Measurements from ENCODE around the gene ZNF195. TPM values are rescaled to one million over a fixed set of nuclear protein-coding genes. Genes with fewer than 3 reads are reported as not detected.
"Not testable (repeated sequence)": the region's sequence is repeated elsewhere in the genome, so short reads cannot be mapped to it uniquely, and the experiment has no call there.

Gene ZNF195
- 15.7 and 16.8 TPM in 2 replicates for total RNA-seq
- 11.3 and 16.5 TPM in 2 replicates for polyA plus RNA-seq
- 8.9 and 9.1 TPM in 2 replicates for polyA plus RNA-seq (2012)
- polyA minus RNA-seq (ENCODE audit: low replicate concordance): 8.6 and 32.2 TPM in 2 replicates

GRCh38 chr11:3378426-3379423, at the start of gene ZNF195:
Gene ZNF195, minus strand, starts transcription at chr11:3379146. Its CDS starts 106 bp downstream, at chr11:3379040.
- no peaks in the 10 kb centered on the region for H4K20me1 ChIP-seq (ENCODE audit: control insufficient read depth, extremely low read depth, insufficient read depth, low read length)
- no peaks in the 10 kb centered on the region for H3K9me3 ChIP-seq (ENCODE audit: control insufficient read depth, insufficient read depth, low read depth, low read length)
- H2AFZ ChIP-seq (ENCODE audit: low read length): peak within 1 kb of the TSS; percentile 61
- H3K4me1 ChIP-seq (ENCODE audit: control insufficient read depth, extremely low read depth, insufficient read depth, low read length): peaks cover 2% of the 10 kb centered on the region
- peaks cover 37% of the 10 kb centered on the region for H3K79me2 ChIP-seq (ENCODE audit: control insufficient read depth, insufficient read depth, low read length)
- no peaks in the 10 kb centered on the region for H3K36me3 ChIP-seq (ENCODE audit: control insufficient read depth, insufficient read depth, low read length)
- peak within 1 kb of the TSS; percentile 68 to 97 (median 85) for H3K4me3 ChIP-seq (replicated peaks in 1 of 4; ENCODE audit: control extremely low read depth in 1 of 4, insufficient read depth in 1 of 4, low read depth in 3 of 4, low read length in 4 of 4)
- H3K27me3 ChIP-seq (ENCODE audit: control insufficient read depth, insufficient read depth, low read length): no peaks in the 10 kb centered on the region
- H3K4me2 ChIP-seq (ENCODE audit: extremely low read depth, insufficient read depth, low read length): peak within 1 kb of the TSS; percentile 79
- TF ChIP-seq CTCF (conservative IDR thresholded peaks at IDR 0.05 in 1 of 2, IDR thresholded peaks at IDR 0.05 in 1 of 2; ENCODE audit: low read depth in 1 of 2, low read length in 2 of 2) (no peak), EZH2 (IDR thresholded peaks at IDR 0.05; ENCODE audit: low read length, missing control alignments) (no peak)
- peak within 1 kb of the TSS; percentile 83 for H3K27ac ChIP-seq (ENCODE audit: insufficient read depth, low read length)
- H3K9ac ChIP-seq (ENCODE audit: insufficient read depth, low read length): peak within 1 kb of the TSS; percentile 92
- peak; percentile 90 to 92 for DNase-seq (ENCODE audit: low read depth in 2 of 2)

- not testable (repeated sequence) for H3K4me1 ChIP-seq (ENCODE audit: control insufficient read depth, extremely low read depth, insufficient read depth, low read length); H2AFZ ChIP-seq (ENCODE audit: low read length); DNase-seq (ENCODE audit: low read depth in 2 of 2); H3K4me2 ChIP-seq (ENCODE audit: extremely low read depth, insufficient read depth, low read length); H3K36me3 ChIP-seq (ENCODE audit: control insufficient read depth, insufficient read depth, low read length); H3K9ac ChIP-seq (ENCODE audit: insufficient read depth, low read length); H3K27me3 ChIP-seq (ENCODE audit: control insufficient read depth, insufficient read depth, low read length); H3K27ac ChIP-seq (ENCODE audit: insufficient read depth, low read length); H4K20me1 ChIP-seq (ENCODE audit: control insufficient read depth, extremely low read depth, insufficient read depth, low read length); H3K4me3 ChIP-seq (replicated peaks in 1 of 4; ENCODE audit: control extremely low read depth in 1 of 4, insufficient read depth in 1 of 4, low read depth in 3 of 4, low read length in 4 of 4); H3K9me3 ChIP-seq (ENCODE audit: control insufficient read depth, insufficient read depth, low read depth, low read length); H3K79me2 ChIP-seq (ENCODE audit: control insufficient read depth, insufficient read depth, low read length)
Measured at GRCh38 chr11:3428076-3428475, 49.1 kb upstream of the ZNF195 start.

GRCh38 chr11:3426541-3426940, 47.6 kb upstream of the ZNF195 start:
- not testable (repeated sequence) for H3K79me2 ChIP-seq (ENCODE audit: control insufficient read depth, insufficient read depth, low read length); H4K20me1 ChIP-seq (ENCODE audit: control insufficient read depth, extremely low read depth, insufficient read depth, low read length); H3K9me3 ChIP-seq (ENCODE audit: control insufficient read depth, insufficient read depth, low read depth, low read length); H3K27me3 ChIP-seq (ENCODE audit: control insufficient read depth, insufficient read depth, low read length); H3K9ac ChIP-seq (ENCODE audit: insufficient read depth, low read length); H3K36me3 ChIP-seq (ENCODE audit: control insufficient read depth, insufficient read depth, low read length); H3K4me3 ChIP-seq (replicated peaks in 1 of 4; ENCODE audit: control extremely low read depth in 1 of 4, insufficient read depth in 1 of 4, low read depth in 3 of 4, low read length in 4 of 4); DNase-seq (ENCODE audit: low read depth in 2 of 2); H2AFZ ChIP-seq (ENCODE audit: low read length); H3K4me1 ChIP-seq (ENCODE audit: control insufficient read depth, extremely low read depth, insufficient read depth, low read length); H3K27ac ChIP-seq (ENCODE audit: insufficient read depth, low read length); H3K4me2 ChIP-seq (ENCODE audit: extremely low read depth, insufficient read depth, low read length)

GRCh38 chr11:3423928-3424327, 45.0 kb upstream of the ZNF195 start:
- not testable (repeated sequence) for H3K4me3 ChIP-seq (replicated peaks in 1 of 4; ENCODE audit: control extremely low read depth in 1 of 4, insufficient read depth in 1 of 4, low read depth in 3 of 4, low read length in 4 of 4); H3K27me3 ChIP-seq (ENCODE audit: control insufficient read depth, insufficient read depth, low read length); H3K79me2 ChIP-seq (ENCODE audit: control insufficient read depth, insufficient read depth, low read length); DNase-seq (ENCODE audit: low read depth in 2 of 2); H3K9ac ChIP-seq (ENCODE audit: insufficient read depth, low read length); H4K20me1 ChIP-seq (ENCODE audit: control insufficient read depth, extremely low read depth, insufficient read depth, low read length); H3K4me2 ChIP-seq (ENCODE audit: extremely low read depth, insufficient read depth, low read length); H3K27ac ChIP-seq (ENCODE audit: insufficient read depth, low read length); H3K36me3 ChIP-seq (ENCODE audit: control insufficient read depth, insufficient read depth, low read length); H3K4me1 ChIP-seq (ENCODE audit: control insufficient read depth, extremely low read depth, insufficient read depth, low read length); H3K9me3 ChIP-seq (ENCODE audit: control insufficient read depth, insufficient read depth, low read depth, low read length); H2AFZ ChIP-seq (ENCODE audit: low read length)

GRCh38 chr11:3423138-3423731, 44.3 kb upstream of the ZNF195 start:
- peak overlapping the region; percentile 53 for H3K9ac ChIP-seq (ENCODE audit: insufficient read depth, low read length)
- not testable (repeated sequence) for H3K36me3 ChIP-seq (ENCODE audit: control insufficient read depth, insufficient read depth, low read length); H3K27me3 ChIP-seq (ENCODE audit: control insufficient read depth, insufficient read depth, low read length); H3K9me3 ChIP-seq (ENCODE audit: control insufficient read depth, insufficient read depth, low read depth, low read length); H3K79me2 ChIP-seq (ENCODE audit: control insufficient read depth, insufficient read depth, low read length); H4K20me1 ChIP-seq (ENCODE audit: control insufficient read depth, extremely low read depth, insufficient read depth, low read length); H3K4me1 ChIP-seq (ENCODE audit: control insufficient read depth, extremely low read depth, insufficient read depth, low read length); DNase-seq (ENCODE audit: low read depth in 2 of 2)
- H3K4me3 ChIP-seq (replicated peaks in 1 of 4; ENCODE audit: control extremely low read depth in 1 of 4, insufficient read depth in 1 of 4, low read depth in 3 of 4, low read length in 4 of 4): peak overlapping the region; percentile 38 to 61 (median 42)
- H3K27ac ChIP-seq (ENCODE audit: insufficient read depth, low read length): peak overlapping the region; percentile 20
- H2AFZ ChIP-seq (ENCODE audit: low read length): peak overlapping the region; percentile 23
- peak overlapping the region; percentile 71 for H3K4me2 ChIP-seq (ENCODE audit: extremely low read depth, insufficient read depth, low read length)

Measured in fibroblast of lung (primary cell).